Muscle of leg (tissue), 11 donors: ENCODE measurements around the gene PER2. TPM values are rescaled to one million over a fixed set of nuclear protein-coding genes. Genes with fewer than 3 reads are reported as not detected.

Experiments used
- DNase-seq: peaks from one replicate; pipeline ENCODE4 v3.0.0; 2013
- H3K27ac ChIP-seq: one replicate; pipeline ENCODE4 v1.5.1; 2013; ENCODE audit warnings: mild to moderate bottlenecking, low read length, control low read depth
- H3K27me3 ChIP-seq: one replicate; pipeline ENCODE4 v1.6.1; 2013; ENCODE audit warnings: low read length; ENCODE audit not compliant: control insufficient read depth, insufficient read depth
- H3K36me3 ChIP-seq: one replicate; pipeline ENCODE4 v1.6.1; 2013; ENCODE audit warnings: low read length; ENCODE audit not compliant: control insufficient read depth, insufficient read depth
- H3K4me1 ChIP-seq: one replicate; pipeline ENCODE4 v1.6.1; 2013; ENCODE audit warnings: low read length; ENCODE audit not compliant: control insufficient read depth, insufficient read depth
- H3K4me3 ChIP-seq: one replicate; pipeline ENCODE4 v1.5.1; 2013; ENCODE audit warnings: low read length, control low read depth
- H3K9me3 ChIP-seq: replicated peaks from 2 replicates; pipeline ENCODE4 v1.6.1; 2013; ENCODE audit warnings: low read depth, low read length; ENCODE audit not compliant: control insufficient read depth
- WGBS: methylation state at CpG from one replicate; pipeline ENCODE4 v1.1.5; 2013; ENCODE audit warnings: missing lambda C conversion rate; ENCODE audit not compliant: insufficient coverage; 5-methylcytosine and 5-hydroxymethylcytosine counted together
- polyA plus RNA-seq, 8 donors: library from polyadenylated mRNA; unstranded; fragments of 120-200 nt; gene quantifications; one replicate each; pipeline versions ENCODE4 v1.2.1 to v1.2.3, GENCODE V29; 2013; ENCODE audit warnings: inconsistent platforms in 1 of 8, low replicate concordance in 1 of 8; ENCODE audit not compliant: insufficient read length in 8 of 8, insufficient read depth in 1 of 8
- total RNA-seq: library from RNA; stranded (reverse); fragments of 120-200 nt; gene quantifications from one replicate; pipeline ENCODE4 v1.2.4, GENCODE V29; 2013

The PER2 gene
- total and polyA plus RNA-seq, 9 donors, result 2.8 to 6.5 (median 4.2) TPM

DNA sequence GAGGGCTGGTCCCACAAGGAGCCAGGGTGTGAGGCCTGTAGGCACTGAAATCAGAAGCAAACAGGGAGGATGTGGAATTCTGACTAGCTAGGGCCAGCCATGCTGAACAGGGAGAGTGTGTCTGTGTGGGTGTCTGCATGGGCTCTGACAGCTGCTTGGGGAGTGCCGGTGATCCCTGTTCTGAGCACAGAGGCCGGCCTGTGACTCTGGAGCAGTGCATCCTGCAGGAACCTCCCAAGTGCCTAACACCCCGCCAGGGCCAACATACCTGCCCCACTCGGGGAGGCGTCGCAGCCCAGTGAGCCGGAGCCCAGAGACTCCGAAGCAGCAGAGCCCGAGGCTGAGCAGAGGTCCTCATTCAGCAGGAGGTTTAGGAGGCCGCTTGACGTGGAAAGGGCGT, 37.1 kb downstream of the PER2 start:
- H3K4me1 ChIP-seq, result peaks cover 43% of the 10 kb centered on the region
- no peaks in the 10 kb centered on the region for H3K27me3 ChIP-seq
- H3K27ac ChIP-seq, result no peak overlapping the region
- H3K4me3 ChIP-seq, result no peak overlapping the region
- WGBS, result 93% methylated on average over 10 of the region's 12 CpGs
- DNase-seq, result no peak
- peaks cover 76% of the 10 kb centered on the region for H3K36me3 ChIP-seq
- no peaks in the 10 kb centered on the region for H3K9me3 ChIP-seq

DNA sequence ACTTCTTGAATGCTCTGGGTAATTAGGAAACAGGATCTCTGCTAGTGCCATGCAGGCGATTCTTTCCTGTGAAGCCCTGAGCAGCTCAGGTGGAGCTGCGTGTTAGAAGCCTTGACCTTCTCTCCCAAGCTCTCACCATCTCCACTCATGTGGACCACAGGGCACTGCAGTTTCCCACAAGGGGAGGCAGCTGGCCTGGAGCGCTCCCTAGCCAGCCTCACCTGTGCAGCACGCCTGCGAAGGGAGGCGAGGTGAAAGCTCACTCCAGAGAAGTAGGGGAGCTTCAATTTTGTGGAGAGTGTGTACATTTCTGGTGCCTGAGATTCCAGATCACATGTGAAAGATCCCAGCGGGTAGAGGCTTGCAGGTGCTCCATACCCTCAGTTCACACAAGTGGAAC, 37.5 kb downstream of the PER2 start:
- peaks cover 39% of the 10 kb centered on the region for H3K4me1 ChIP-seq
- no peaks in the 10 kb centered on the region for H3K9me3 ChIP-seq
- H3K36me3 ChIP-seq, result peaks cover 74% of the 10 kb centered on the region
- no peak for DNase-seq
- H3K27ac ChIP-seq, result no peak overlapping the region
- 85% methylated on average over 2 of the region's 7 CpGs for WGBS
- H3K4me3 ChIP-seq, result no peak overlapping the region
- H3K27me3 ChIP-seq, result no peaks in the 10 kb centered on the region

DNA sequence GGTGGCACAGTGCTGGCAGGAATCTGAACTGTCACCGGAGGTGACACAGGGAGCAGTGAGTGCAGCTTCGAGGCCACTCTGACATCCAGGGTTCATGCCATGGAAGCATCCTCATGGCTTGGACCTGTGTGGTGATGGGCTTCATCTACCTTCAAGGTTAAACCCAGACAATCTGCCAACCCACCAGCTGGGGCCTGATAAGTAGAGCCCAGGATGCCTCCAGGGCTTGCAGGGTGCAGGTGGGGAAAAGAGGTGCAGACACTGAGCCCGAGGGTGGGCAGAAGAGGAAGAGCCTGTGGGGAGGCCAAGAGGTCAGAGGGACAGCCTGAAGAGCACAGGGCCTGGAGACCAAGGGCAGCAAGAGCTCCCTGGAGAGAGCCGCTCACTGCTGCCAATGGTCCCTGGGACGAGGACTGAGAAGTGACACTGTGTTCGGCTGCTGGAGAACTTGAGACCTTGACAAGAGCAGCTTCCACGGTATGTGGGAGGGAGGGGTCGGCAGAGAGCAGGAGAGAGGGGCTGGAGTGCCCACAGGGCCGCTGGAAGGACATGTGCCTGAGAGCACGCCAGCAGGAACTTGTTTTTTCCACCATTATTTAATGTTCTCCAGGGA, 40.5 kb downstream of the PER2 start:
- Histone ChIP-seq H3K36me3 (peaks cover 57% of the 10 kb centered on the region), H3K4me1 (peaks cover 29% of the 10 kb centered on the region), H3K4me3 (no peak overlapping the region), H3K27ac (peak overlapping the region; percentile 29), H3K27me3 (no peaks in the 10 kb centered on the region), H3K9me3 (no peaks in the 10 kb centered on the region)
- 60% methylated on average over 6 of the region's 10 CpGs for WGBS
- DNase-seq, result no peak

DNA sequence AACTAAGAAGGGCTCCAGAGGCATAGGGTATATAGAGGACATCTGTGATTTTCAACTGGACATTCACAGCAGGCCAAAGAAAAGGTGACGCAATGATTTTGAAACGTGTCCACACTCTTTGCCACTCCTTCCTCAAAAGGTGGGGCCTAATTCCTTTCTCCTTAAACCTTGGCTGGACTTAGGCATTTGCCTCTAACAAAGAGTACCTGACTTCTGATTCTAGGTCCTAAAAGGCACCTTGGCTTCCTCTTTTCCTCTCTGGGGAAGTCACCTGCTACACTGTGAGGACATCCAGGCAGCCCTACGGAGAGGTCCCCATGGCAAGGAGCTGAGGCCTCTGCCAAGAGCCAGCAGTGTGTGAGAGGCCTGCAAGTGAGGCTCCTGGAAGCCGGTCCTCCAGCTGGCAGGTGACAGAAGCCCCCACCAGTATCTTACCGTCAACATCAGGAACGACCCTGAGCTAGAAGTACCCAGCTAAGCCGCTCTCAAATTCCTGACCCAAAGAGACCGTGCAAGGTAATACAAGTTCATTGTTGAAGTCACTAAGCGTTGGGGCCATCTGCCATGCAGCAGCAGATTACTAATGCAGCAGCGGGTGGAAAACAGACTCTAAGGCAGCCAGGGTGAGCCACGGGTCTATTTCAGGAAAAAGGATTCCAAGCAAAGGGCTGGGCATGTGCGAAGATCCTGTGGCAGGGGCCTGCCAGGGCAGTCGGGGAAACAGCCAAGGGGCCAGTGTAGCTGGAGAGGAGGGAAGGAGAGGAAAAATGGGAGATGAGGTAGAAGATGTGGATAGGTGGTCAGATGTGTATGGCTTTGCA, 41.2 kb downstream of the PER2 start:
- DNase-seq, result no peak
- peak overlapping the region; percentile 47 for H3K27ac ChIP-seq

DNA sequence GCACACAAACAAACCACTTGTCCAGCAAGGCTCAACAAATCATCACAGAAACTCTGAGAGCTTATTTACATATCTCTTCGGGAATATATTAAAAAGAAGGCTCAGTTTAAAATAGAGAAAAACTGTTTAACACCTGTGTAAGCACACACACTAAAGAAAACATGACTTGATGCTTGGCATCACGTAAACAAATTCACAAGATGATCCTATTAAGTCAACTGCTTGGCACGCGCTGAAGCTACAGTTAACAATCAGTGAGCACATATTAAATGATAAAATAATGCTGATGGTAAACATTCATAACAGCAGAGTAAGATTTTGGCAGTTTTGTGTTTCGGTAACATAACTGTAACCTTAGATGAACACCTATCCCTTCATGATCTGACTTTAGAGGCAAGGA, 44.3 kb downstream of the PER2 start:
- peaks cover 24% of the 10 kb centered on the region for H3K36me3 ChIP-seq
- no CpG with 5 or more reads among the region's 5 CpGs for WGBS

More for the DNA sequence above, 41.2 kb downstream of the PER2 start:
- Histone ChIP-seq H3K27me3 (no peaks in the 10 kb centered on the region), H3K36me3 (peaks cover 50% of the 10 kb centered on the region), H3K4me3 (no peak overlapping the region), H3K4me1 (peaks cover 36% of the 10 kb centered on the region), H3K9me3 (no peaks in the 10 kb centered on the region)
- WGBS, result 83% methylated on average over 11 of the region's 13 CpGs

DNA sequence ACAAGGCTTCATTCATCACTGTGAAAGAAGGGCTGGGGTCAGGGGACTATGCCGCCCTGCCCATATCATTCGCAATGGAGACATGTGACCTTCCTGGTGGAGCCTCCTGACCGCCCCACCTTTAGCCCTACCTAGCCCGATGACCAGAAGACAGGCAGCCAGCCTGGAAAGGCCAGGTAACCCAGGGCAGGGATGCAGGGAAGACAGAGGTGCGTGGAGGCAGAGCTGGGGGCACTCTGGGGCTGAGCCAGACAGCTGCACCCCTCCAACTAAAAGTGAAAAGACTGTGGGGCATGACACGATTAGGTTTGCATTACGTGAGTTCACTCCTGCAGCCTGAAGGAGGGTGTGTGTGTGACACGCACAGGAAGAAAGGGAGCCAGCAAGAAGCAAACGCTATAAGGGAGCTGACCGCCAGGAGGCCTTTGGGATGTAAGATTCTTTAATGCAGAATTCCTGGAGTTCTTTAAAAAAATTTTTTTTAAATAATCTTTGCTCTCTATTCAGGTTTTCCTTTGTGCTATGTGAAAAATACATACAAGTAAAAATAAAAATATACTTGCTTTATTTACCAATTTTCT, 44.8 kb downstream of the PER2 start:
- peaks cover 17% of the 10 kb centered on the region for H3K27me3 ChIP-seq
- no peaks in the 10 kb centered on the region for H3K9me3 ChIP-seq
- DNase-seq, result no peak
- H3K27ac ChIP-seq, result no peak overlapping the region
- H3K4me1 ChIP-seq, result peaks cover 53% of the 10 kb centered on the region
- H3K36me3 ChIP-seq, result peaks cover 24% of the 10 kb centered on the region
- WGBS, result 80% methylated on average over 6 of the region's 10 CpGs
- H3K4me3 ChIP-seq, result no peak overlapping the region

More for the DNA sequence above, 44.3 kb downstream of the PER2 start:
- Histone ChIP-seq H3K9me3 (no peaks in the 10 kb centered on the region), H3K4me3 (no peak overlapping the region), H3K4me1 (peaks cover 48% of the 10 kb centered on the region), H3K27ac (no peak overlapping the region), H3K27me3 (peaks cover 11% of the 10 kb centered on the region)
- DNase-seq, result no peak

DNA sequence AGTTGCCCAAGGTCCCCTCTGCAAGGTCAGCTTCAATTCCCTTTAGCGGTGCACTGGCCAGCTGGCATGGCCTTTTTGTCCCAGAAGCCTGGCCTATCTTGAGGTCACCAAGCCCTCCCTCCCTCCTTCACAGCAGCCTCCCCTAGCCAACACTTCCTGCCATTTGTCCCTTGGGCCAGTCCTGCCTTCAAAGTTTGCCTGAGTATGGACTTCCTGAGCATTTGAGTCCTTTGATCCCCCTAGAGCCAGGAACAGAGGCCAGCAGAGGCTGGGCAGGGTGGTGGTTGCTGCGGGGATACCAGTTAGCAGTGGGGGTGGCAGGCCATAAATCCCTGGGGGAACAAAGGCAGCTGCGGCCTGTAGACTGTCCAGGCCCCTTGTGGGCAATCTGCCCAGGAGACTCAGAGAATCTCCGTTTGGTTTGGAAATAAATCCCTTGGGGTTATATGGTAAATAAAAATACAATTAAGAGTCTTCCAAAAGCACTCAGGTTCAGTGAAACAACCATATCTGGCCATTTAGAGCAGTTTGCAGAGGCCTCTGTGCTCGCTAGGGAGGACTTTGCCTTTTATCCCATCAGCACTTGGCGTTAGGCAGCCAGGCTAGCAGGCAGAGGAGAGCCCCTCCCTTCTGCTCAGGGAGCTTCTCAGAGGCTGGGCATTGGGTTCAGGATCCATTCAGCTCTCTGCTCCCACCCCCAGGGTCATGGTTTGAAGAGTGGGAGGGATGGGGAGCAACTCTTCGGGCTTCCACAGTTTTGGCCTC, 45.5 kb downstream of the PER2 start:
- peaks cover 21% of the 10 kb centered on the region for H3K36me3 ChIP-seq
- WGBS, result 34% methylated on average over 4 of the region's 7 CpGs
- H3K4me3 ChIP-seq, result no peak overlapping the region
- DNase-seq, result peak; percentile 43
- H3K27ac ChIP-seq, result peak overlapping the region; percentile 64
- peaks cover 23% of the 10 kb centered on the region for H3K27me3 ChIP-seq
- H3K9me3 ChIP-seq, result no peaks in the 10 kb centered on the region
- H3K4me1 ChIP-seq, result peaks cover 51% of the 10 kb centered on the region

DNA sequence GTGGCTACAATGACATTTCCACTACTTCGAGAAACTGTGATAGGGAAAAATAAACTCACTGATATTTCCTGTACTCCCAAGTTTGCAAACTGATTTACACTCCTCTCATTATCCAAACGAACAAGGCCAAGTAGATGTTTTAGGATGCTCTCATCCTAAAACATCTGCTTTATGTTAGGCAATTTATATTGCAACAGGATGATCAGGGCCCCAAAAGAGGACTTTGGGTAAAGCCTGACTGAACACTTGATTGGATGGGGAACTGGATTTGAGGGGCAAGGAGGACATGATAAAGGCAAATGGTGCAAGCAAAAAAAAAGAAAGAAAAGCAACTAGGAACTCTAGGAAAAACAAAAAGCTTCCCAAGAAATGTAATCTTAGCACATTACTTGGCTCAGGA, 46.4 kb downstream of the PER2 start:
- H3K27me3 ChIP-seq, result peaks cover 31% of the 10 kb centered on the region
- H3K4me3 ChIP-seq, result no peak overlapping the region
- H3K36me3 ChIP-seq, result peaks cover 13% of the 10 kb centered on the region
- no peak overlapping the region for H3K27ac ChIP-seq
- WGBS, result no CpG with 5 or more reads among the region's 2 CpGs
- no peak for DNase-seq
- no peaks in the 10 kb centered on the region for H3K9me3 ChIP-seq
- peaks cover 42% of the 10 kb centered on the region for H3K4me1 ChIP-seq

DNA sequence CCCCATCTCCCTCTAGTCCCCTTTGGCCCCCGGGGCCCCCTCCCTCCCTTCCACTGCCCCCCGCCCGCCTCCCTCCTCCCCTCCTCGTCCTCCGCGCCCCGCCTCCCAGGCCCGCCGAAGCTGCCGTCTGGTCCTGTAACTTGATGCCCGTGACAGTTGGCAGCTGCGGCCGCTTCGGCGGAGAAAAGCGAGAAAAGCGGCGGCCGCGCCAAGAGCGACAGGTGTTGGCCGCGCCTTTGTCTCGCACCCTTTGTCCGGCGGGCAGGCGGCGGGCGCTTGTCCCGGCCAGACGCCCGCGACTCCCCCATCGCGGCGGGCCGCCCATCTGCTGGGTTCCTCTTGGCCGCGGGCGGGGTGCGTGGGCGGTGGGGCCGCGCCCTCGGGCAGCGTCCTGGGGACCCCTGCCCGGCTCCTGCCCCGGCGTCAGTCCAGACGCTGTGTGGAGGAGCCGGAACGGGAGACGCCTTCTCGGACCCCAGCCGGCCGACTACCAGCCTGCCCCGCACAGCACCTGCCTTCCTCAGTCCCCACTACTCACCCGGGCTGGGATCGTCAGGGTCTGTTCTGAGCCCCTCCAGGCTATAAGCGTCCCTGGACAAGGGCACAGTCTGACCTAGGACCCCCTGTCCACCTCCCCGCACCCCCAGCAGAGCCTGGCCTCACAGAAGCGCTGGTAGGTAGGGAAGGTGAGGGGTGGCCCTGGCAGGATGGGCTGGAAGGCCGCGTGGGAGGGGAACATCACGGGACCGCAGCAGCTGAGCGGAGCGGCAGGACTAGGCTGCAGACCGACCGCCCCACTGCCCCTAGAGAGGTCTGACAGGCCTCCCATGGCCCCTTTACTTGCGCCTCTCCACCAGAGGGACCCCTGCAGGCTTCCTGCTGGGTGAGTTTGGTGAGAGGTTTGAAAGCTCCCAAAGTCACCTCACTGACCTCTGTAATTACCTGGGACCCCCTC, 47.4 kb downstream of the PER2 start:
- Histone ChIP-seq H3K27ac (peak overlapping the region; percentile 93), H3K4me3 (no peak overlapping the region), H3K9me3 (no peaks in the 10 kb centered on the region), H3K4me1 (peaks cover 38% of the 10 kb centered on the region), H3K36me3 (peaks cover 7% of the 10 kb centered on the region), H3K27me3 (peaks cover 40% of the 10 kb centered on the region)
- WGBS, result 2% methylated on average over 60 of the region's 71 CpGs
- peak; percentile 91 for DNase-seq
